Pancreas (tissue), 10 donors: Measurements from ENCODE around the gene ANO1. TPM values are rescaled to one million over a fixed set of nuclear protein-coding genes. Genes with fewer than 3 reads are reported as not detected.

Experiments
- ATAC-seq, 4 donors: fragments of 200-7000 bp; cut with Tn5 transposase; one replicate each; pipeline versions ENCODE4 v1.8.0 to v1.9.1; 2020; ENCODE audit warnings: mild to moderate bottlenecking in 4 of 4, moderate library complexity in 4 of 4
- DNase-seq, 6 donors: peaks; one replicate each; pipeline ENCODE4 v3.0.0-alpha.2; 2020
- FAIRE-seq: peaks from 2 replicates; lab custom pipeline; 2012; peaks lifted over from hg19 to GRCh38; lab: Jason Lieb, UNC
- H3K27ac ChIP-seq, 4 donors: fragments of 200-600 bp; sonication (generic); 1 replicate in 3 of 4; 2 replicates in 1 of 4; pipeline versions ENCODE4 v1.5.0 to v1.8.0; 2020
- H3K27me3 ChIP-seq, 4 donors: fragments of 200-600 bp; one replicate each; pipeline ENCODE4 v1.8.0; 2021
- H3K36me3 ChIP-seq, 3 donors: fragments of 200-600 bp; sonication (generic) in 1 of 3; one replicate each; pipeline versions ENCODE4 v1.5.0 to v1.8.0; 2020 to 2021
- H3K4me1 ChIP-seq, 3 donors: fragments of 200-600 bp; one replicate each; pipeline ENCODE4 v1.8.0; 2021
- H3K4me3 ChIP-seq, 4 donors: fragments of 200-600 bp; sonication (generic) in 2 of 4; one replicate each; pipeline versions ENCODE4 v1.5.0 to v1.8.0; 2020 to 2021
- H3K9me3 ChIP-seq, 4 donors: fragments of 200-600 bp; one replicate each; pipeline ENCODE4 v1.8.0; 2021
- CTCF ChIP-seq, 4 donors: fragments of 200-600 bp; sonication (generic) in 3 of 4; IDR thresholded peaks; one replicate each; pipeline versions ENCODE4 v1.5.0 to v1.8.0; 2021; ENCODE audit warnings: antibody characterized with exemption in 4 of 4
- WGBS, 2 donors: extraction: QIAGEN DNeasy Blood & Tissue Kit; methylation state at CpG; one replicate each; pipeline ENCODE4 v1.1.7; 2013; 5-methylcytosine and 5-hydroxymethylcytosine counted together
- intact Hi-C, 3 donors: fragments of 100-400 bp; cut with DNase I; formaldehyde crosslinking; loops; one replicate each; pipeline versions ENCODE4 v1.11.1 to v1.14.2; 2022
- polyA plus RNA-seq, 2 donors: library from polyadenylated mRNA; stranded (reverse); fragments of 200-250 nt; gene quantifications; one replicate each; pipeline ENCODE4 v1.2.3, GENCODE V29; 2013
- total RNA-seq, 6 donors: library from RNA; stranded (reverse); fragmentation: NEBNext Ultra II Directional in 4 of 6; extraction: Animal tissue kit (Norgen Biotek cat#: 25700) in 4 of 6; gene quantifications; one replicate each; pipeline versions ENCODE4 v1.2.1 to v1.2.4, GENCODE V29; 2021 to 2023
- donor health status: healthy with polysubstance abuse.
- donor health status: DM: no; HTN: no; CAD: no; lungs with moderate emphysema.
- donor health status: DM: no; HTN: no; CAD: no.
- donor health status: control.
- donor health status: control.
- donor health status: Bipolar disorder and iron deficiency.
- donor health status: DM: yes; HTN: yes; CAD: no.
- donor health status: DM: no; HTN: no; CAD: no.
- donor health status: DM: no; HTN: no; CAD: no.
- donor health status: DM: yes; HTN: yes; CAD: no.

Gene ANO1
- total and polyA plus RNA-seq, 8 donors: 1.5 to 12.4 (median 5.1) TPM

GRCh38 chr11:70202920-70203750, 125.0 kb downstream of the ANO1 start, which contains the start of gene FADD:
TSS of gene FADD (plus strand) at chr11:70203296. CDS start at chr11:70203460, 164 bp downstream.
- H3K4me1 ChIP-seq: peaks cover 7 to 14% (median 7%) of the 10 kb centered on the region in 3 donors
- peak within 1 kb of the TSS; percentile 74 to 86 (median 78) for H3K27ac ChIP-seq
- peak within 1 kb of the TSS; percentile 90 to 99 (median 94) for H3K4me3 ChIP-seq
- H3K9me3 ChIP-seq: no peaks in the 10 kb centered on the region
- intact Hi-C loops: no loop called here
- ATAC-seq (peak; percentile 92 to 96 (median 94)), FAIRE-seq (no peak), DNase-seq (peak; percentile 88 to 98 (median 94))
- TF ChIP-seq CTCF (IDR thresholded peaks at IDR 0.05): no peak
- H3K27me3 ChIP-seq: no peaks in the 10 kb centered on the region
- 0 to 1% methylated on average over 85 to 91 of the region's 91 CpGs for WGBS, 2 donors
- H3K36me3 ChIP-seq: peaks cover 4 to 19% (median 6%) of the 10 kb centered on the region in 3 donors

DNA sequence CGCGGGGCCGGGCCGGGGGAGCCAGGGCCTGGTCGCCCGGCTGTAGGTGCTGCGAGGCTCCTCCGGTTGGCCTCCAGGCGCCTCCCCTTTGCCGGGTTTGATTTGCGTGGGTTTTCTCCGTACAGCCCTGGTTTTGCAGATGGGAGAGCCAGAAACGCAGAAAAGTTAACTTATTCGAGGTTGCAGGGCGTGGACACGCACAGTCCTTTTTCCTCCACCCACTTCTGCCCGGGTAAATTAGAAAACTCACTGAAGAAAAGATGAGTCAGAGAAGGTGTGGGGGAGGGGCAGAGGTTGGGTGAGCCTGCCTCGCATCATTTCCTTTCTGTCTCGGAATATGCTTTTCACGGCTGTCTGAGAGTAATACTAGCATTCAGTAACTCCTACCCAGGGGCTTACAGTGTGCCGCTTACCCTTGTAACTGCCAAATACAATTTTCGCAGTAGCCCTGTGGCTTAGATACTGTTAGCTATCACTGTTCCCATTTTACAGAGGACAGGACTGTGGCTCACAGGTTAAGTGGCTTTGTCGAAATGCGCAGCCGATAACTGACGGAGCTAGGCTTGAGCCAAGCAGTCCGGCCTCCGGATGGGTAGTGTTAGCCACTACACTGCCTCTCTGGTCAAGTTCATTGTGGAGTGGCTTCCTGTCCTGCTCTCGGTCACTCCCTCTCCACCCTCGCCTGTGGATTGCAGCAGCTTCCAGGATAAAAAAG, 125.8 kb downstream of the ANO1 start:
- Histone ChIP-seq H3K4me3 (peak overlapping the region; percentile 90 to 99 (median 94)), H3K27ac (peak overlapping the region; percentile 74 to 86 (median 78)), H3K27me3 (no peaks in the 10 kb centered on the region), H3K36me3 (peaks cover 4 to 19% (median 6%) of the 10 kb centered on the region in 3 donors), H3K4me1 (peaks cover 7 to 14% (median 7%) of the 10 kb centered on the region in 3 donors), H3K9me3 (no peaks in the 10 kb centered on the region)
- intact Hi-C loops: no loop called here
- FAIRE-seq (no peak), ATAC-seq (peak; percentile 49 to 72 (median 60)), DNase-seq (peak in 4 of 6 donors; percentile 32 to 65 (median 52))
- TF ChIP-seq CTCF (IDR thresholded peaks at IDR 0.05): no peak
- 2 to 4% methylated on average over 30 of the region's 30 CpGs for WGBS, 2 donors

DNA sequence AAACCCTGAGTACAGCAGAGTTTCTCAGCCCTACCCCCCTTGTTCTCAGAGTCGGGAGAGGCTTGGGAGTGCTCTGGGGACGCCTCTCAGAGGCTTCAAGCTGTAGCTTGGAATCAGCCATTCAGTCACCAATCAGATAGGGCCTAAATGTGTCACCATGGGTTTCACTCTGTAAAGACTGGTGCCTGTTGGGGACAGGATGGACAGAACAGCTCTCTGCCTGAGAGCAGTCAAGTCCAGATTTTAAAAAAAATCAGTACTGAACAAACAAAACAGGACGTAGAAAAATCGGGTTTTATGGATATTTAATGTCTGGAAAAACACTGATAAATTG, 126.3 kb downstream of the ANO1 start:
- ATAC-seq: peak in 1 of 4 donors; percentile 1
- intact Hi-C loops: no loop called here
- no peaks in the 10 kb centered on the region for H3K9me3 ChIP-seq
- H3K36me3 ChIP-seq: peaks cover 4 to 19% (median 6%) of the 10 kb centered on the region in 3 donors
- DNase-seq: no peak
- H3K4me3 ChIP-seq: peak overlapping the region; percentile 90 to 99 (median 94)
- no peak for FAIRE-seq
- H3K27ac ChIP-seq: peak overlapping the region in 3 of 4 donors; percentile 76 to 86 (median 79)
- TF ChIP-seq CTCF (IDR thresholded peaks at IDR 0.05): no peak
- peaks cover 7 to 14% (median 7%) of the 10 kb centered on the region in 3 donors for H3K4me1 ChIP-seq
- no peaks in the 10 kb centered on the region for H3K27me3 ChIP-seq
- 14 to 16% methylated on average over 4 of the region's 4 CpGs for WGBS, 2 donors

GRCh38 chr11:70205049-70205725, 127.1 kb downstream of the ANO1 start:
- peaks cover 7 to 14% (median 7%) of the 10 kb centered on the region in 3 donors for H3K4me1 ChIP-seq
- DNase-seq (peak in 1 of 6 donors; percentile 40), FAIRE-seq (no peak), ATAC-seq (no peak)
- H3K4me3 ChIP-seq: no peak overlapping the region
- intact Hi-C loops: no loop called here
- H3K27ac ChIP-seq: no peak overlapping the region
- no peaks in the 10 kb centered on the region for H3K27me3 ChIP-seq
- no peak for TF ChIP-seq CTCF (IDR thresholded peaks at IDR 0.05)
- H3K9me3 ChIP-seq: no peaks in the 10 kb centered on the region
- H3K36me3 ChIP-seq: peaks cover 4 to 19% (median 6%) of the 10 kb centered on the region in 3 donors
- 83 to 87% methylated on average over 12 of the region's 12 CpGs for WGBS, 2 donors
